Activated CD8-positive, alpha-beta T cell treated with anti-CD3 and anti-CD28 coated beads for 36 hours (primary cell): ENCODE data around the gene CGB8. TPM values are rescaled to one million over a fixed set of nuclear protein-coding genes. Genes with fewer than 3 reads are reported as not detected.
"Not testable (repeated sequence)": the region's sequence is repeated elsewhere in the genome, so short reads cannot be mapped to it uniquely, and the experiment has no call there.

Source experiments
- ATAC-seq: fragments of 200-7000 bp; cut with Tn5 transposase; one replicate; pipeline ENCODE4 v1.10.0; 2021; ENCODE audit warnings: mild to moderate bottlenecking, moderate library complexity
- CTCF ChIA-PET: fragments of 350-600 bp; sonication (Branson Sonifier 250); formaldehyde crosslinking; loops from one replicate; lab custom pipeline; 2021; ENCODE audit warnings: antibody characterized with exemption; lab: Charles Lee
- POLR2A ChIA-PET: fragments of 350-600 bp; sonication (Branson Sonifier 250); formaldehyde crosslinking; loops from one replicate; lab custom pipeline; 2021; ENCODE audit warnings: antibody characterized with exemption; lab: Charles Lee
- DNase-seq: peaks from one replicate; pipeline ENCODE4 v3.0.0-alpha.2; 2020
- H3K27ac Mint-ChIP-seq: one replicate; pipeline ENCODE4 v1.8.0; 2021; ENCODE audit warnings: mild to moderate bottlenecking, mixed read lengths
- H3K27me3 Mint-ChIP-seq: one replicate; pipeline ENCODE4 v1.8.0; 2021; ENCODE audit warnings: mixed read lengths
- H3K36me3 Mint-ChIP-seq: one replicate; pipeline ENCODE4 v1.8.0; 2021; ENCODE audit warnings: low read depth, mixed read lengths
- H3K4me1 Mint-ChIP-seq: one replicate; pipeline ENCODE4 v1.8.0; 2021; ENCODE audit warnings: low read depth, mixed read lengths
- H3K4me3 Mint-ChIP-seq: one replicate; pipeline ENCODE4 v1.8.0; 2021; ENCODE audit warnings: mild to moderate bottlenecking, moderate library complexity, mixed read lengths
- H3K9me3 Mint-ChIP-seq: one replicate; pipeline ENCODE4 v1.8.0; 2021; ENCODE audit warnings: mixed read lengths
- intact Hi-C: fragments of 100-400 bp; cut with micrococcal nuclease; formaldehyde crosslinking; loops from one replicate; pipeline ENCODE4 v1.10.0; 2022
- total RNA-seq, 2 experiments: library from RNA; stranded (reverse); gene quantifications; one replicate each; pipeline ENCODE4 v1.2.3, GENCODE V29; 2021
- TF ChIP-seq, protein P1 (sequence below): fragments of 200-600 bp; IDR thresholded peaks from one replicate; pipeline ENCODE4 v1.8.0; 2022; ENCODE audit warnings: antibody characterized with exemption, mild to moderate bottlenecking

The CGB8 gene
- not detected for total RNA-seq

GRCh38 chr19:49049011-49049410 lies at the start of gene CGB8:
TSS of gene CGB8 (minus strand) at chr19:49049111. CDS start at chr19:49048739, 372 bp downstream.
- H3K9me3 Mint-ChIP-seq, CTCF ChIA-PET, H3K4me3 Mint-ChIP-seq, intact Hi-C loops, POLR2A ChIA-PET, DNase-seq, ATAC-seq, H3K36me3 Mint-ChIP-seq, H3K27me3 Mint-ChIP-seq, H3K4me1 Mint-ChIP-seq, H3K27ac Mint-ChIP-seq: not testable (repeated sequence)

DNA sequence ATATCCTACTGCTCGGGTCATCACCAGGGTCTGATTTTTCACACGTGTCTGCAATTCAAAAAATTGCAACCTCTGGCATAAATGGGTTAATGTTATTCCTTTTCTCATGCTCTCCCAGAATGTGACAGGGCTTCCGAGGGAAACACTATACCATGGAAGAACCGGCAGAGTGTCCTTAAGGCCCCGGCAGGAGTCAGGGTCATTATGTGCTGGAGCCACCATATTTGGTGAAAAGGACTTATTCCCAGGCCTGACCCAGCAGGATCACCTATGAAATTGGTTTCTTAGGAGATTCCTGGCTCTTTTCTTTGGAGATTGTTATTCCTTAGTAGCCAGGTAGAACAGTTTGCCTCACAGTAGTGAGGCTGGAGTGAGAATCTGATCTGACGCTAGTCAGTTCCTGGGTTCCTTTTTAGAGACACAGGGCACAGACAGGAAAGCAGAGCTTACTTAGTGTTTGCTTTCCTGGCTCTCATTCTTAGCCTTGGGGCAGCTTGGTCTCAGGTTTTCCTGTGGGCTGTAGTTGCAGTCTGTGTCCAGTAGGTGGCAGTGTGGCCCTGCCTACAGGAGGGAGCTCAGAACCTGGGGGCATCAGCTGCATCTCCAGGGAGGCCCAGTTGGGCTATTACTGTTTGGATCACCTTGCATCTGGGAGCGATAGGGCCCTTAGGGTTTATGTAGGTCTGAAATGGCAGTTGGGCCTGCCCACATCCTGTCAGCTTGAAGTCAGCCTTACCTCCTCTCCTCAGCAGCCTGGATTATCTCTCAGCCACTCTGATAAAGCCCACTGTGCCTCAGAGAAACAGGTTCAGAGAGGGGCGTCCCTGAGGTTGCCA lies 48.8 kb upstream of the CGB8 start:
- TF ChIP-seq, protein P1, sequence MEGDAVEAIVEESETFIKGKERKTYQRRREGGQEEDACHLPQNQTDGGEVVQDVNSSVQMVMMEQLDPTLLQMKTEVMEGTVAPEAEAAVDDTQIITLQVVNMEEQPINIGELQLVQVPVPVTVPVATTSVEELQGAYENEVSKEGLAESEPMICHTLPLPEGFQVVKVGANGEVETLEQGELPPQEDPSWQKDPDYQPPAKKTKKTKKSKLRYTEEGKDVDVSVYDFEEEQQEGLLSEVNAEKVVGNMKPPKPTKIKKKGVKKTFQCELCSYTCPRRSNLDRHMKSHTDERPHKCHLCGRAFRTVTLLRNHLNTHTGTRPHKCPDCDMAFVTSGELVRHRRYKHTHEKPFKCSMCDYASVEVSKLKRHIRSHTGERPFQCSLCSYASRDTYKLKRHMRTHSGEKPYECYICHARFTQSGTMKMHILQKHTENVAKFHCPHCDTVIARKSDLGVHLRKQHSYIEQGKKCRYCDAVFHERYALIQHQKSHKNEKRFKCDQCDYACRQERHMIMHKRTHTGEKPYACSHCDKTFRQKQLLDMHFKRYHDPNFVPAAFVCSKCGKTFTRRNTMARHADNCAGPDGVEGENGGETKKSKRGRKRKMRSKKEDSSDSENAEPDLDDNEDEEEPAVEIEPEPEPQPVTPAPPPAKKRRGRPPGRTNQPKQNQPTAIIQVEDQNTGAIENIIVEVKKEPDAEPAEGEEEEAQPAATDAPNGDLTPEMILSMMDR: peak; percentile 99
- Mint-ChIP-seq H3K9me3 (no peaks in the 10 kb centered on the region), H3K4me1 (peaks cover 2% of the 10 kb centered on the region), H3K4me3 (no peak overlapping the region), H3K36me3 (peaks cover 45% of the 10 kb centered on the region), H3K27me3 (no peaks in the 10 kb centered on the region), H3K27ac (peak overlapping the region; percentile 46)
- intact Hi-C loops: loop anchor here (5.0 kb wide), 1 partner anchor 50 kb away; no protein-coding TSS in a partner anchor
- ATAC-seq (peak; percentile 92), DNase-seq (peak; percentile 81)
- ChIA-PET CTCF (interaction anchor here (0.6 to 2.8 kb wide), 49 partner anchors 9 to 431 kb away, joined by 3 to 52 read pairs (median 4); partner anchors contain the start of genes CGB7, GYS1, HRC and LIN7B), POLR2A (interaction anchor here (0.7 to 1.8 kb wide), 8 partner anchors 8 to 49 kb away, joined by 3 to 7 read pairs (median 5); partner anchors contain the start of gene LIN7B)

DNA sequence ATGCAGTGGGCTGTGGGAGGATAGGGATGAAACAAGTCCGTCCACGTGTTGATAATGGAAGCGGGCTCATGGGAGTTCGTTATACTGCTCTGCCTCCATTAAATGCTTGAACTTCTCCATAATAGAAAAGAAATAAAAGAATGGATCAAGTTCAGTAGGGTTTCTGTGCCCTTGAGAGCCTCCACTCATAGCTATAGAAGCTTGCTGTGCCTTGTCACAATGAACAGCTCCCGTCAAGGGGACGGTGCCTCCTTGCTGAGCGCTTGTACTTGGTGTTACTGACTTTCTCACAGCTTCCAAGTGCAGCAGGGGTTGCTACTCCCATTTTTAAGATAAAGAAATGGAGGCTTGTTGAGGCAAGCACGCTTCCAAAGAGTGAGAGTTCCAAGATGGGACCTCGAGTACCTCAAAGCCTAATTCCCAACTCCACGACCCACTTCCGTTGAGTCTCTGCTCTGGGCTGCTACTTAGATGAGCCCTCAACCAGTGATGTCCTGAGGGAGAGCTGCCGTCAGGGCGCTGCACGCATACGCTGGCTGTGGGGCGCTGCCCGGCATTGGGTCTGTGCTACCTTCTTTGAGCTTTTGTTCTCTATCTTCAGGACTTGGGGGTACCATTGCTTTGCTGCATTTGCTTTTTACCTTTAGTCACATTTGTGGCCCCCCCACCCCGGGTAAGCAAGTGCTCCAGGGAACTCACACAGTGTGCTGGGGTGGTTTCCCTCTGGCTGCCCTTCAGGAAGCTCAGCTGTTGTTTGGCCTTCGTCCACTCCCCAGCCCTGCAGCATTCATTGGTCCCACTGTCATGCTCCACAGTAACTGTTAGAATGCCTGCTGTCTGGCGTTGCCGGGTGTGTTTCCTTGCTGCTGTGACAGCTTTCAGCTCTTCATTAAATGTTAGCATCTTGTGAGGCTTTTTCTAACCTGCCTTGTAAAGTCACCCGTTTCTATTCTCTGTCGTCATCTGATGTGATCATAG lies 45.9 kb upstream of the CGB8 start:
- Mint-ChIP-seq H3K36me3 (peaks cover 52% of the 10 kb centered on the region), H3K27me3 (no peaks in the 10 kb centered on the region), H3K27ac (no peak overlapping the region), H3K4me1 (peaks cover 21% of the 10 kb centered on the region), H3K4me3 (no peak overlapping the region), H3K9me3 (no peaks in the 10 kb centered on the region)
- DNase-seq: no peak
- intact Hi-C loops: loop anchor here (5.0 kb wide), 1 partner anchor 53 kb away; no protein-coding TSS in a partner anchor
- TF ChIP-seq, protein P1: no peak
- ATAC-seq: no peak
- POLR2A ChIA-PET: interaction anchor here (0.6 to 2.2 kb wide), 7 partner anchors 8 to 815 kb away, joined by 3 to 14 read pairs (median 6); partner anchors contain the start of gene PPFIA3
- CTCF ChIA-PET: interaction anchor here (0.7 to 3.1 kb wide), 6 partner anchors 11 to 114 kb away, joined by 3 to 19 read pairs (median 6); partner anchors contain the start of gene LIN7B

DNA sequence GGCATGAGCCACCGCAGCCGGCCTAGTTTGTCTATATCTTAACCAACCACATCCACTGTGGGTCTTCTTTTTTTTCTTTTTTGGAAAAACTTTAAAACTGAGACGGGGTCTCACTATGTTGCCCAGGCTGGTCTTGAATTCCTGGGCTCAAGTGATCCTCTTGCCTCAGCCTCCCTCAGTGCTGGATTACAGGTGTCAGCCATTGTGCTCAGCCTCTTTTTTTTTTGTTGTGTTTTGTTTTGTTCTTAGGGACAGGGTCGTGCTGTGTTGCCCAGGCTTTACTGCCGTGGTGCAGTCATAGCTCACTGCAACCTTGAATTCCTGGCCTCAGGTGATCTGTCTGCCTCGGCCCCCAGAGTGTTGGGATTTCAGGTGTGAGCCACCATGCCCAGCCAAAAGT lies 43.8 kb upstream of the CGB8 start:
- ChIA-PET CTCF (interaction anchor here (1.1 kb wide), 1 partner anchor 122 kb away, joined by 3 read pairs; no protein-coding TSS in a partner anchor), POLR2A (interaction anchor here (1.5 kb wide), 1 partner anchor 93 kb away, joined by 5 read pairs; no protein-coding TSS in a partner anchor)
- intact Hi-C loops: no loop called here
- DNase-seq (no peak), ATAC-seq (no peak)
- H3K27ac Mint-ChIP-seq: no peak overlapping the region
- TF ChIP-seq, protein P1: no peak
- H3K9me3 Mint-ChIP-seq: no peaks in the 10 kb centered on the region
- peaks cover 29% of the 10 kb centered on the region for H3K4me1 Mint-ChIP-seq
- no peaks in the 10 kb centered on the region for H3K27me3 Mint-ChIP-seq
- H3K4me3 Mint-ChIP-seq: no peak overlapping the region
- H3K36me3 Mint-ChIP-seq: peaks cover 48% of the 10 kb centered on the region
